Glutamatergic neuron (in vitro differentiated cells): Measurements from ENCODE around the gene SGCD. TPM values are rescaled to one million over a fixed set of nuclear protein-coding genes. Genes with fewer than 3 reads are reported as not detected.

Experiments
- DNase-seq: peaks from one replicate; pipeline ENCODE4 v3.0.0; 2022
- H3K27ac Mint-ChIP-seq: one replicate; pipeline ENCODE4 v1.8.0; 2020; ENCODE audit warnings: mild to moderate bottlenecking, mixed read lengths, inconsistent platforms; ENCODE audit not compliant: unreplicated experiment
- H3K27me3 Mint-ChIP-seq: one replicate; pipeline ENCODE4 v1.8.0; 2020; ENCODE audit warnings: mild to moderate bottlenecking, moderate library complexity, mixed read lengths, inconsistent platforms; ENCODE audit not compliant: unreplicated experiment
- H3K36me3 Mint-ChIP-seq: one replicate; pipeline ENCODE4 v1.8.0; 2020; ENCODE audit warnings: mild to moderate bottlenecking, mixed read lengths, inconsistent platforms; ENCODE audit not compliant: unreplicated experiment
- H3K4me1 Mint-ChIP-seq: one replicate; pipeline ENCODE4 v1.8.0; 2020; ENCODE audit warnings: mild to moderate bottlenecking, low read depth, mixed read lengths, inconsistent platforms; ENCODE audit not compliant: unreplicated experiment
- H3K4me3 Mint-ChIP-seq: one replicate; pipeline ENCODE4 v1.8.0; 2020; ENCODE audit warnings: mild to moderate bottlenecking, mixed read lengths, inconsistent platforms; ENCODE audit not compliant: unreplicated experiment
- H3K9me3 Mint-ChIP-seq: one replicate; pipeline ENCODE4 v1.8.0; 2020; ENCODE audit warnings: mild to moderate bottlenecking, moderate library complexity, mixed read lengths, inconsistent platforms; ENCODE audit not compliant: unreplicated experiment
- CTCF ChIP-seq: fragments of 200-600 bp; sonication (generic); IDR thresholded peaks from one replicate; pipeline ENCODE4 v1.5.0; 2021; ENCODE audit not compliant: partially characterized antibody, unreplicated experiment
- total RNA-seq: library from RNA; stranded (reverse); fragmentation: NEBNext Ultra II Directional; extraction: Animal tissue kit (Norgen Biotek cat#: 25700); gene quantifications from one replicate; pipeline ENCODE4 v1.2.1, GENCODE V29; 2021; ENCODE audit not compliant: unreplicated experiment

SGCD gene
- total RNA-seq, 1 donor from 2014 or later = 0.20 TPM

DNA sequence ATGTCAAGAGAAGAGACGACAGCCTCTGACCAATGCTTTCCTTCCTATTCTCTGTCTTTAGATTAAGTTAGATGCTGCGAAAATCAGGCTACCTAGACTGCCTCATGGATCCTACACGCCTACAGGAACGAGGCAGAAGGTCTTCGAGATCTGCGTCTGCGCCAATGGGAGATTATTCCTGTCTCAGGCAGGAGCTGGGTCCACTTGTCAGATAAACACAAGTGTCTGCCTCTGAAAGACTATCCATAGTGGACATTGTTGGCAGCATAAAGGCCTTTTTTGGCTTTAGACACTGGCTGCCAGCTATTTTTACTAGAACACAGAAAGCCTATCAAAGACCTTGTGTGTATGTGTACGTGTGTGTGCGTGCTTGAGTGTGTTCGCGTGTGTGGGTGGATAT is 432.2 kb downstream of the SGCD start:
- H3K36me3 Mint-ChIP-seq = no peaks in the 10 kb centered on the region
- no peaks in the 10 kb centered on the region for H3K27me3 Mint-ChIP-seq
- H3K4me1 Mint-ChIP-seq = no peaks in the 10 kb centered on the region
- no peak overlapping the region for H3K27ac Mint-ChIP-seq
- H3K4me3 Mint-ChIP-seq = no peak overlapping the region
- no peaks in the 10 kb centered on the region for H3K9me3 Mint-ChIP-seq
- DNase-seq = no peak
- no peak for TF ChIP-seq CTCF

DNA sequence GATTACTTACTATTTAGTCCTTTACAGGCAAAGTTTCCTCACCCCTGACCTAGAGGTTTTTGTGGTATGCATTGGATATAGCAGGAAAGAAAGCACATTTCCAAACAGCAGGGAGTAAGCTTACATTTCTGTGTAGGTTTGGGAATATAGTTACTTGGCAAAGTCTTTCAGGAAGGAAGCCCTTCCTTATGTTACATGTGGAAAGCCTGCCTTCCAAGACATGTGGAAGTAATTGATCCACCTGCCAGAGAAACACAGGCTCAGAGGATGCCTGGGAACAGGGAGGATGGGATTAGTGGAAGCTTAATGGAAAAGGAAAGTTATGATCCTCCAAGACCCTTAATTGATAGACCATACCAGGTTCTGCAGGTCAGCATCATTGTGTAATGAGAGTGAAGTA is 435.8 kb downstream of the SGCD start:
- no peak for DNase-seq
- TF ChIP-seq CTCF = no peak
- Mint-ChIP-seq H3K4me3 (no peak overlapping the region), H3K27me3 (no peaks in the 10 kb centered on the region), H3K4me1 (no peaks in the 10 kb centered on the region), H3K9me3 (no peaks in the 10 kb centered on the region), H3K36me3 (no peaks in the 10 kb centered on the region), H3K27ac (no peak overlapping the region)

DNA sequence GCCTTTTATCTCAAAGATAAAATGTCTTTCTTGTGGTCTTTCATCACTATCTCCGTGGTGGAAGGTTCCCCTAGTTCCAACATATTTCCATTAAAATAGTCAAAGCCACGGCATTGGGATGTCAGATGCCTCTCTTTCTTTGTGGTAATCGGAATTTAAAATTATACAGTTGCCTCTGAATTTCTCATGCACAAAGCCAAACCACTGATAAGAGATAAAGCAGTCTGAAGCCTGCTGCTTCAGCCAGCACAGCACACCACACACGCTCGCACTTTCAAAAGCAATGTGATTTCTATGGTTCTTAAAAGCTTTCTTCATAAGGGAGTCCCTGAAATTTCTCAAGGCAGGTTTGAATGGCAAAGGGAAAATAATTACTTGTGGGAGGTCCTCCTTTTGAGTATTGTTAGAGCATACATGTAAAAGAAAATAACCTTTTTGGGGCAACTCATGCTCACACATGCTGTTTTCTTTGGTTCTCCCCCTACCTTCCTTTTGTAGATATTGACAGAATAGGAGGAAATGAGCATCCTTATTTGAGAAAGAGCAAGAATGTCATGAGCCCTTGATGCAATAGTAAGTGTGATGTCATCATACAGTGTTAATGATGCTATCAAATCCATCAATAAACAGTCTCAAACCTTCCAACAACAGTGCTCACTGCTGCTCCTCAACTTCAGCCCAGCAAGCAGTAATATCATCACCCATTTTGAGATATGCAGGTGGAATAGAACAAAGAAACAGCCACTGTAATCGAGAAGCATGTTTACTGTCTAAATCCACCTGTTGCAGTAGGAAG is 437.4 kb downstream of the SGCD start:
- Mint-ChIP-seq H3K4me3 (no peak overlapping the region), H3K27ac (no peak overlapping the region), H3K4me1 (no peaks in the 10 kb centered on the region), H3K27me3 (no peaks in the 10 kb centered on the region), H3K36me3 (no peaks in the 10 kb centered on the region), H3K9me3 (peaks cover 2% of the 10 kb centered on the region)
- DNase-seq = no peak
- no peak for TF ChIP-seq CTCF

- TF ChIP-seq CTCF = no peak
- DNase-seq = no peak
- H3K27ac Mint-ChIP-seq = no peak overlapping the region
- H3K4me1 Mint-ChIP-seq = no peaks in the 10 kb centered on the region
- no peak overlapping the region for H3K4me3 Mint-ChIP-seq
- no peaks in the 10 kb centered on the region for H3K27me3 Mint-ChIP-seq
- H3K36me3 Mint-ChIP-seq = no peaks in the 10 kb centered on the region
- no peaks in the 10 kb centered on the region for H3K9me3 Mint-ChIP-seq
These were observed 447.3 kb downstream of the SGCD start for GRCh38 chr5:156774273-156774672.

- Mint-ChIP-seq H3K27ac (no peak overlapping the region), H3K36me3 (no peaks in the 10 kb centered on the region), H3K4me3 (no peak overlapping the region), H3K27me3 (no peaks in the 10 kb centered on the region), H3K9me3 (no peaks in the 10 kb centered on the region), H3K4me1 (no peaks in the 10 kb centered on the region)
- no peak for DNase-seq
- no peak for TF ChIP-seq CTCF
These were observed 451.3 kb downstream of the SGCD start for GRCh38 chr5:156778139-156778706.
